Measurements from ENCODE around the gene CCDC146. TPM values are rescaled to one million over a fixed set of nuclear protein-coding genes. Genes with fewer than 3 reads are reported as not detected.
"Not testable (repeated sequence)": the region's sequence is repeated elsewhere in the genome, so short reads cannot be mapped to it uniquely, and the experiment has no call there.

Gene CCDC146
- total RNA-seq, 1 donor from 2014 or later: 3.2 TPM

GRCh38 chr7:77108362-77108761 is 14.1 kb upstream of the CCDC146 start:
- not testable (repeated sequence) for DNase-seq (ENCODE audit: low read depth, low spot score); H3K4me1 Mint-ChIP-seq; H3K27me3 Mint-ChIP-seq (ENCODE audit: low read depth); H3K4me3 Mint-ChIP-seq; H3K9me3 Mint-ChIP-seq; H3K27ac Mint-ChIP-seq (ENCODE audit: unreplicated experiment); H3K36me3 Mint-ChIP-seq (ENCODE audit: low read depth)

- H3K4me1 Mint-ChIP-seq; H3K27me3 Mint-ChIP-seq (ENCODE audit: low read depth); H3K27ac Mint-ChIP-seq (ENCODE audit: unreplicated experiment); DNase-seq (ENCODE audit: low read depth, low spot score); H3K36me3 Mint-ChIP-seq (ENCODE audit: low read depth); H3K9me3 Mint-ChIP-seq; H3K4me3 Mint-ChIP-seq: not testable (repeated sequence)
- TF ChIP-seq CTCF (conservative IDR thresholded peaks at IDR 0.05): peak; percentile 65
These were observed 9.6 kb upstream of the CCDC146 start for GRCh38 chr7:77112719-77113306.

- not testable (repeated sequence) for H3K27me3 Mint-ChIP-seq (ENCODE audit: low read depth); H3K36me3 Mint-ChIP-seq (ENCODE audit: low read depth); H3K27ac Mint-ChIP-seq (ENCODE audit: unreplicated experiment); H3K4me1 Mint-ChIP-seq; H3K9me3 Mint-ChIP-seq; H3K4me3 Mint-ChIP-seq; DNase-seq (ENCODE audit: low read depth, low spot score)
- TF ChIP-seq CTCF (conservative IDR thresholded peaks at IDR 0.05): peak; percentile 32
These were observed 3.1 kb downstream of the CCDC146 start for GRCh38 chr7:77125486-77125885.

GRCh38 chr7:77127009-77127408 is 4.6 kb downstream of the CCDC146 start:
- not testable (repeated sequence) for DNase-seq (ENCODE audit: low read depth, low spot score); H3K36me3 Mint-ChIP-seq (ENCODE audit: low read depth); H3K27me3 Mint-ChIP-seq (ENCODE audit: low read depth); H3K9me3 Mint-ChIP-seq; H3K27ac Mint-ChIP-seq (ENCODE audit: unreplicated experiment); H3K4me1 Mint-ChIP-seq; H3K4me3 Mint-ChIP-seq

- H3K4me3 Mint-ChIP-seq; H3K4me1 Mint-ChIP-seq; H3K27me3 Mint-ChIP-seq (ENCODE audit: low read depth); H3K9me3 Mint-ChIP-seq; DNase-seq (ENCODE audit: low read depth, low spot score); H3K36me3 Mint-ChIP-seq (ENCODE audit: low read depth): not testable (repeated sequence)
- peak overlapping the region; percentile 35 for H3K27ac Mint-ChIP-seq (ENCODE audit: unreplicated experiment)
These were observed 6.4 kb downstream of the CCDC146 start for GRCh38 chr7:77128582-77129410.

- not testable (repeated sequence) for H3K4me1 Mint-ChIP-seq; H3K27ac Mint-ChIP-seq (ENCODE audit: unreplicated experiment); H3K36me3 Mint-ChIP-seq (ENCODE audit: low read depth); H3K9me3 Mint-ChIP-seq; H3K4me3 Mint-ChIP-seq; DNase-seq (ENCODE audit: low read depth, low spot score); H3K27me3 Mint-ChIP-seq (ENCODE audit: low read depth)
These were observed 9.4 kb downstream of the CCDC146 start for GRCh38 chr7:77131781-77132180.

- H3K4me3 Mint-ChIP-seq; H3K27ac Mint-ChIP-seq (ENCODE audit: unreplicated experiment); H3K36me3 Mint-ChIP-seq (ENCODE audit: low read depth); DNase-seq (ENCODE audit: low read depth, low spot score); H3K9me3 Mint-ChIP-seq; H3K4me1 Mint-ChIP-seq; H3K27me3 Mint-ChIP-seq (ENCODE audit: low read depth): not testable (repeated sequence)
These were observed 16.3 kb downstream of the CCDC146 start for GRCh38 chr7:77138668-77139067.

GRCh38 chr7:77140291-77140690 is 17.9 kb downstream of the CCDC146 start:
- H3K9me3 Mint-ChIP-seq; H3K4me1 Mint-ChIP-seq; H3K4me3 Mint-ChIP-seq; DNase-seq (ENCODE audit: low read depth, low spot score); H3K36me3 Mint-ChIP-seq (ENCODE audit: low read depth); H3K27me3 Mint-ChIP-seq (ENCODE audit: low read depth); H3K27ac Mint-ChIP-seq (ENCODE audit: unreplicated experiment): not testable (repeated sequence)

- not testable (repeated sequence) for H3K27ac Mint-ChIP-seq (ENCODE audit: unreplicated experiment); H3K27me3 Mint-ChIP-seq (ENCODE audit: low read depth); H3K36me3 Mint-ChIP-seq (ENCODE audit: low read depth); H3K4me3 Mint-ChIP-seq; DNase-seq (ENCODE audit: low read depth, low spot score); H3K9me3 Mint-ChIP-seq; H3K4me1 Mint-ChIP-seq
These were observed 29.8 kb downstream of the CCDC146 start for GRCh38 chr7:77152232-77152631.

GRCh38 chr7:77154917-77155464 is 32.6 kb downstream of the CCDC146 start:
- not testable (repeated sequence) for H3K9me3 Mint-ChIP-seq

GRCh38 chr7:77155601-77156377 is 33.4 kb downstream of the CCDC146 start:
- not testable (repeated sequence) for H3K36me3 Mint-ChIP-seq (ENCODE audit: low read depth); DNase-seq (ENCODE audit: low read depth, low spot score); H3K4me3 Mint-ChIP-seq; H3K27me3 Mint-ChIP-seq (ENCODE audit: low read depth); H3K27ac Mint-ChIP-seq (ENCODE audit: unreplicated experiment); H3K4me1 Mint-ChIP-seq; H3K9me3 Mint-ChIP-seq

More at GRCh38 chr7:77154917-77155464, 32.6 kb downstream of the CCDC146 start:
- not testable (repeated sequence) for H3K27ac Mint-ChIP-seq (ENCODE audit: unreplicated experiment); H3K4me3 Mint-ChIP-seq; H3K27me3 Mint-ChIP-seq (ENCODE audit: low read depth); DNase-seq (ENCODE audit: low read depth, low spot score); H3K4me1 Mint-ChIP-seq; H3K36me3 Mint-ChIP-seq (ENCODE audit: low read depth)
